Measurements from ENCODE around the gene GCAT. TPM values are rescaled to one million over a fixed set of nuclear protein-coding genes. Genes with fewer than 3 reads are reported as not detected.

The GCAT gene
- total and polyA plus RNA-seq, 2 of the 13 experiments (the other 11 are each of a cell fraction or from before 2014, with no cell fraction given): 28.0 to 50.3 TPM

DNA sequence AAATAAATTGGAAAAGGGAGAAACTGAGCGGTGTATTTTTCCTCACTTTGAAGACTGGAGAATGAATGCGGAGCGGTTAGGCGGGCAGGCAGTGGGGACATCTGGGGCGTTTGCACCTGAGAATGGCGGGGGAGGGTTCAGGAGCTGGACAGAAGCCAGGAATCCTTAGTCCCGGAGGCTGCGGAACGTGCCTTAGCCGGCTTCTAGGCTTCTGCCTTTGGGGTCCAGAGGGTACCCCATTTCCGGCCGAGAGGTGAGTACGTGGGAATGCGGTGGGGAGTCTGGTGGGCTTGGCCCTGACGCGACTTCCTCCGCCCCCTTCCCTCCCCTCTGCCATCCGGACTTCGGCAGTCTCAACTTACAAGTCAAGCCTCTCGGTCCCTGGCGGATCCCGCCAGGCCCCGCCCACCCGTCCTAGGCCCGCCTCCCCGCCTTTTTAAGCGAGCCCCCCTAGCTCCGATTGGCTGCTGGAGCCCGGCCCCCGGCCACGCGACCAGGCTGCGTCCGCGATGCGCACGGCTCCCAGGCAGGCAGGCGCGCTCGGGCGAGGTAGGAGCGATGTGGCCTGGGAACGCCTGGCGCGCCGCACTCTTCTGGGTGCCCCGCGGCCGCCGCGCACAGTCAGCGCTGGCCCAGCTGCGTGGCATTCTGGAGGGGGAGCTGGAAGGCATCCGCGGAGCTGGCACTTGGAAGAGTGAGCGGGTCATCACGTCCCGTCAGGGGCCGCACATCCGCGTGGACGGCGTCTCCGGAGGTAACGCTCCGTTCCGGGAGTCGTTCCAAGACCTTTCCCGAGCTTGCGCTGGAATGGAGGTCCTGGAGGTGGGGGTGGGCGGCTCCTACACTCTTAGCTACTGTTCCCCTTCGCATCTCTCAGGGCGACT lies at the start of gene GCAT (continued):
- TF ChIP-seq ZNF318 (CRISPR knock-in tag; IDR thresholded peaks at IDR 0.05) (peak; percentile 97), NFIC (IDR thresholded peaks at IDR 0.05; ENCODE audit: low read length) (peak; percentile 70), ZBTB14 (CRISPR knock-in tag; IDR thresholded peaks at IDR 0.05) (no peak), SETDB1 (CRISPR knock-in tag; IDR thresholded peaks at IDR 0.05; ENCODE audit: borderline replicate concordance) (no peak), ESRRA (CRISPR knock-in tag; IDR thresholded peaks at IDR 0.05; ENCODE audit: low read depth) (0 out of 2 replicates have a peak, but pooled peaks have one; percentile 31), ZNF776 (CRISPR knock-in tag; IDR thresholded peaks at IDR 0.05) (no peak; the same call in 1 of the 2 replicates), DZIP1 (CRISPR knock-in tag; IDR thresholded peaks at IDR 0.05) (no peak), RXRB (CRISPR knock-in tag; IDR thresholded peaks at IDR 0.05; ENCODE audit: borderline replicate concordance) (peak; percentile 59; the same call in 1 of the 2 replicates), ZNF790 (CRISPR knock-in tag; IDR thresholded peaks at IDR 0.05; ENCODE audit: borderline replicate concordance) (no peak), ZNF782 (CRISPR knock-in tag; IDR thresholded peaks at IDR 0.05; ENCODE audit: borderline replicate concordance) (peak; percentile 85), TP53 (CRISPR knock-in tag; conservative IDR thresholded peaks at IDR 0.05) (no peak)
- TF ChIP-seq, protein P1, sequence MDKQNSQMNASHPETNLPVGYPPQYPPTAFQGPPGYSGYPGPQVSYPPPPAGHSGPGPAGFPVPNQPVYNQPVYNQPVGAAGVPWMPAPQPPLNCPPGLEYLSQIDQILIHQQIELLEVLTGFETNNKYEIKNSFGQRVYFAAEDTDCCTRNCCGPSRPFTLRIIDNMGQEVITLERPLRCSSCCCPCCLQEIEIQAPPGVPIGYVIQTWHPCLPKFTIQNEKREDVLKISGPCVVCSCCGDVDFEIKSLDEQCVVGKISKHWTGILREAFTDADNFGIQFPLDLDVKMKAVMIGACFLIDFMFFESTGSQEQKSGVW (CRISPR knock-in tag; IDR thresholded peaks at IDR 0.05; ENCODE audit: borderline replicate concordance): no peak
- TF ChIP-seq, protein P2, sequence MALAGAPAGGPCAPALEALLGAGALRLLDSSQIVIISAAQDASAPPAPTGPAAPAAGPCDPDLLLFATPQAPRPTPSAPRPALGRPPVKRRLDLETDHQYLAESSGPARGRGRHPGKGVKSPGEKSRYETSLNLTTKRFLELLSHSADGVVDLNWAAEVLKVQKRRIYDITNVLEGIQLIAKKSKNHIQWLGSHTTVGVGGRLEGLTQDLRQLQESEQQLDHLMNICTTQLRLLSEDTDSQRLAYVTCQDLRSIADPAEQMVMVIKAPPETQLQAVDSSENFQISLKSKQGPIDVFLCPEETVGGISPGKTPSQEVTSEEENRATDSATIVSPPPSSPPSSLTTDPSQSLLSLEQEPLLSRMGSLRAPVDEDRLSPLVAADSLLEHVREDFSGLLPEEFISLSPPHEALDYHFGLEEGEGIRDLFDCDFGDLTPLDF (CRISPR knock-in tag; IDR thresholded peaks at IDR 0.05): no peak; the same call in 1 of the 2 replicates
